GM18858 (cell line): ENCODE data around the gene NLE1.
"Not testable (repeated sequence)": the region's sequence is repeated elsewhere in the genome, so short reads cannot be mapped to it uniquely, and the experiment has no call there.

ENCODE experiments used
- ATAC-seq: cut with Tn5 transposase; IDR thresholded peaks from one replicate; pipeline ENCODE4 v1.9.1; 2021; ENCODE audit not compliant: unreplicated experiment

Gene NLE1

GRCh38 chr17:35163886-35164285 lies 21.8 kb upstream of the NLE1 start:
- no peak for ATAC-seq

- ATAC-seq = no peak
Observed at GRCh38 chr17:35162755-35163154, 20.7 kb upstream of the NLE1 start.

GRCh38 chr17:35161281-35161761 lies 19.2 kb upstream of the NLE1 start:
- ATAC-seq = no peak

- no peak for ATAC-seq
Observed at GRCh38 chr17:35160354-35161201, 18.5 kb upstream of the NLE1 start.

- ATAC-seq = no peak
Observed at GRCh38 chr17:35159940-35160339, 17.8 kb upstream of the NLE1 start.

DNA sequence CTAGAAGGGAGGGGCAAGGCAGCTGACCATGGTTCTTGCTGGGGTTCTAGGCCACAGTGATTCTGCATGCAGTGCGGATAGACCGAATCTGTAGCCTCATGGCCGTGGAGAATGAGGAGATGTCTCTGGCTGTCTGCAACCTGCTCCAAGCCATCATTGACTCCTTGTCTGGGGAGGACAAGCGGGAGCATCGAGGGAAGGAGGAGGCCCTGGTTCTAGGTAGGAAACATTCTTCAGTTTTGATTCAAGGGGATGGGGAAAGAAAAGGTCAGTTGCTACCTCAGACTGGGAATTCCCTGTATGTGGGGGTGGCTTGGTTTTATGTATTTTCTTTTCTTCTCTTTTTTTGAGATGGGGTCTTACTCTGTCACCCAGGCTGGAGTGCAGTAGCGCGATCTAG lies 13.1 kb upstream of the NLE1 start:
- ATAC-seq = no peak

- ATAC-seq = no peak
Observed at GRCh38 chr17:35154196-35155165, 12.4 kb upstream of the NLE1 start.

DNA sequence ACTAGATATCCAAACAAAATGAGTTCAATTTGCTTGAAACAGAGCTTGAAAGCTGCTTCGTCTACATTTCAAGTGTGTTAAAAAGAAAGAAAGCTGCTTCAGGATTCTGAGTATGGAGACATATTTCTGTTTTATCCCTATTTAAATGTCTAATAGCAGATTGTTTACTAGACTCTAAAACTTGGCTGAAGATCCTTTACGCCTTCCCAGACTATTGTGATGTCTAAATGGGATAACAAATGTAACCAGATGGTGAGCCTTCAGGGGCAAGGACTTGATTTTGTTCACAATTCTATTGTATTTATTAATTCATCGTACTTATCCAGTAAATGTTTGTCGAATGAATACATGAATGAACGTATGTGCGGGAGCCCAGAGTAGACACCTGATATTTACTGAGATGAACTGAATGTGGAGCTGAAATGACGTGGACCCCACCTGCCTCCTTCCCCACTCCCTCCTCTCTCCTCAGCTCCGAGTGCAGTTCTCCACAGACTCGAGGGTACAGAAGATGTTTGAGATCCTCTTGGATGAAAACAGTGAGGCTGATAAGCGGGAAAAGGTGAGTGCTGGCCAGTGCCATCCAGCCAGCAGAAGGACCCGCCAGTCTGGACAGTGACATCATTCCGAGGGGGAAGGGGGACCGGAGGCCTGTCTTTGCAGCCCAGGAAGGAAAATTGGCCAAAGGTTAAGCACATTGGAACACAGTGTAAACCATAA lies 10.5 kb upstream of the NLE1 start:
- ATAC-seq = no peak

- ATAC-seq = not testable (repeated sequence)
Observed at GRCh38 chr17:35151080-35151479, 9.0 kb upstream of the NLE1 start.

DNA sequence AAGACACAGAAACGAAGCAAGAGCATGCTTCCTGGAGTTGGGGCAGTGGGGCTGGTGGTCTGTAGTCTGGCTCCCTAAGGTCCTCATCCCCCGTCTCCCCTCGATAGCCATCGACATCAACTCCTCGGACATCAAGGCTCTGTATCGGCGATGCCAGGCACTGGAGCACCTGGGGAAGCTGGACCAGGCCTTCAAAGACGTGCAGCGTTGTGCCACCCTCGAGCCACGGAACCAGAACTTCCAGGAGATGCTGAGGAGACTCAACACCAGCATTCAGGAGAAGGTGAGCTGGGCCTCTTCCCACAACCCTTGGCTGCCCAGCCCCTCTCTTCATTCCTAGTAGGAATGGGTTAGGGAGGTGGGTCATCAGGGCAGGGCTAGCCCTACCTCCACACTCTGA lies 7.8 kb upstream of the NLE1 start:
- no peak for ATAC-seq

DNA sequence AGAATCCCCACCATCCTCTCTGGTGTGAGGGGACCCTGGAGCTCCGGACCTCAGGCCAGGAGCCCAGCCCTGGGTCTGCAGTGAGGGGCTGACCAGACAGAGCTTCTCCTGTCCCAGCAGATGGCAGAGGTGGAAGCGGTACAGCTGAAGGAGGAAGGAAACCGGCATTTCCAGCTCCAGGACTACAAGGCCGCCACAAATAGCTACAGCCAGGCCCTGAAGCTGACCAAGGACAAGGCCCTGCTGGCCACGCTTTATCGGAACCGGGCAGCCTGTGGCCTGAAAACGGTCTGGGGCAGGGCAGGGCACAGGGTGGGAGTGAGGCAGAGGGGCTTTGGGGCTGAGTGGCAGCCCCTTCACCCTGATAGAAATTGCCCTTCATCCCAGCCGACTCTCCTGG lies 6.0 kb upstream of the NLE1 start:
- ATAC-seq = no peak

DNA sequence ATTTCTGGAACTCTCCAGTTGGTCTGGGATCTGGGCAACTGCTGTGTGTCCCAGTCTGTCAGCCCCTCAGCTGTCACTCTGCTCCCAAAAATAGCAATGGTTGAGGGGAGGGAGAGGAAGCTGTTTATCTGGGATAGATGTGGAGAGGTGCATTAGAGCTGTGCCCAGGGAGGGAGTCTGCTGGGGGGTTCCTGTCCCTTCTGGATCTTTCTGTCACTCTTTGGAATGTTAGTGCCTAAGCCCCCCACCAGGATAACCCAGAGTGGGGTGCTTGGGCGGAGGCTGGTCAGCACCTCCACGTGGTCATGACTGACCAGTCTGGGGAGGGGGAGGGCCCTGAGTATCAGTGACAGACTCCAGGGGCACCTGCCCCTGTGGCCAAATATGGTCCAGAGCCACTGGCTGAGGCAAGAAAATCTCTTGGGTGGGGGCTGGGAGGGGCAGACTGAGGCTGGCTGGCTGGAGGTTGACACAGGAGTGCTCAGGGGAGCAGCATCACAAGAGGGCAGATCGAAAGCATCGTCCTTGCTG lies 5.3 kb upstream of the NLE1 start, which contains the start of gene UNC45B:
Gene UNC45B (plus strand): TSS at position 443 of the 531 bp plus-strand sequence. CDS start 447 bp downstream, outside the sequence.
- ATAC-seq = no peak

DNA sequence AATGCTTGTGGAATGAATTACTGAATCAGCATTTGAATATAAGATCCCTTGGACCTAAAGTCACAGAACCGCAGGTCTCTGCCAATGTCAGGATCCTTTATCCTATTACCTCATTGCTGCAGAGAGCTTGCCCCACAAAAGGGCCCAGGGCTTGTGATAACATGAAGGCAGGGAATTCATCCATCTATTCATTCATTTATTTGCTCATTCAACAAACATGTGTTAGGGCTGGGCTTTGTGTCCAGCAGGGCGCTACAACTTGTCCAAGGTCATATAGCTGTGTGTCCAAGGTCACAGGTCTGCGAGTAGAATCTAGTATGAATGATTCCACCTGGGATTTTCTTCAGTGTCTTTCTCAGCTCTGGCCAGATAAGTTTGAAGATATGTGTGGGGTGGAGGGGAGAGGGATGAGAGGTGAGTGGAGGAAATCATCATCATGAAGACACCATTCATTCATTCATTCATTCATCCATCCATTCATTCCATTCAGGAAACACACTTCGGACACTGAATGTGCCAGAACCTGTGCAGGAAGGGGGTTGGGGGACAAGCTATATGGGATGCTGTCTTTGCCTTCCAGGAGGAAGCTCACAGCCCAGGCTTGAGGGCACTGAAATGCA lies 4.2 kb upstream of the NLE1 start:
- no peak for ATAC-seq

GRCh38 chr17:35144840-35145239 lies 2.7 kb upstream of the NLE1 start:
- ATAC-seq = no peak

DNA sequence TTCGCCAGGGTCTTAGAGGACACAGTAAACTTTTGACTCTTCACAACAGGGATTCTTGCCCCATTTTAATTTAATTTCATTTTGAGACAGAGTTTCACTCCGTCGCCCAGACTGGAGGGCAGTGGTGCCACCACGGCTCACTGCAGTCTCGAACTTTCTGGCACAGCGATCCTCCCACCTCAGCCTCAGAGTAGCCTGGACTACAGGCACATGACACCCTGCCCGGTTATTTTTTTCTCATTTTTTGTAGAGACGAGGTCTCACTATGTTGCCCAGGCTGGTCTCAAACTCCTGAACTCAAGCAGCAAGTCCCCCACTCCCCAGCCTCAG lies 329 bp upstream of the NLE1 start:
- no peak for ATAC-seq

GRCh38 chr17:35138218-35138617 lies 3.9 kb downstream of the NLE1 start:
- no peak for ATAC-seq

DNA sequence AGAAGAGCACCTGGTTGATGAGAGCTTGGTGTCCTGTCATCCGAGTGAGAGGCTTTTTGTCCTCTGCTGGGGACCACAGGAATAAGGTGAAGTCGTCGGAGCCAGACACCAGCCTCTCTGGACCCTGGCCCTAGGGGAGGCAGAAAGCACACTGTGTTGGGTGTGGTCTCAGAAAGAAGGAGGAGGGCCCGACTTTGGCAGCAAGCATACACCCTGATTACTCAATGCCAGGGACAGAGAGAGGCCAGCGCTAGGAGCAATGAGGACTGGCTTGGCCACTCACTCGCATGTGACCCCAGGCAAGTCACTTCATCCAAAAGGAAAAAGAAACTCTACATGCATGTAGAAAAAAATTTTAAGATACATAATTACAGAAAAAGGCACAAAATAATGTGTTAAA lies 6.8 kb downstream of the NLE1 start:
- ATAC-seq = no peak

- ATAC-seq = no peak
Observed at GRCh38 chr17:35132816-35133550, 9.1 kb downstream of the NLE1 start.

- ATAC-seq = no peak
Observed at GRCh38 chr17:35132099-35132498, 10.0 kb downstream of the NLE1 start.

- no peak for ATAC-seq
Observed at GRCh38 chr17:35130392-35130791, 11.7 kb downstream of the NLE1 start.
